ENCODE measurements around the gene SLC25A23. TPM values are rescaled to one million over a fixed set of nuclear protein-coding genes. Genes with fewer than 3 reads are reported as not detected.
A peak's percentile ranks its signal among the peaks of the same experiment; 100 is the strongest.

Gene SLC25A23
- total RNA-seq, 1 donor from 2014 or later = 116 TPM

DNA sequence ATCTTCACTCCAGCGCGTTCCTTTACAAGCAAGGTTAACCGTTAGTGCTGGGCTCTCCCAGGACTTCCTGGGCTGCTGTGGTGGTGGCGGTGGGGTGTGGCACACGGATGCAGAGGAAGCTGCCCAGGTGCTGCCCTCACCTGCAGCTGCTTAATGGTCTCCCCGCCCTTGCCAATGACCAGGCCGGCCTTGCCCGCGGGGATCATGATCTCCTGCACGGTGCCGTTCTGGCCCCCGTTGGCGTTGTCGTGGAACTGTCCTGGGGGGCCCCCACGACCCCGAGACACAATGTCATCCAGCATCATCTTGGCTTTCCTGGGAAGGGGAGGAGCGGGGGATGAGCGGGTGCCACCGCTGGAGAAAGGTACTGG lies 41.0 kb downstream of the SLC25A23 start:
- intact Hi-C loops (cut with micrococcal nuclease) = no loop called here
- no peak for DNase-seq
- Histone ChIP-seq H3K27me3 (ENCODE audit: low read depth) (no peaks in the 10 kb centered on the region), H3K4me1 (peaks cover 35% of the 10 kb centered on the region), H3K36me3 (peaks cover 77% of the 10 kb centered on the region), H3K27ac (replicated peaks) (no peak overlapping the region), H3K9me3 (replicated peaks) (no peaks in the 10 kb centered on the region), H3K4me3 (no peak overlapping the region)
- TF ChIP-seq, protein P1, sequence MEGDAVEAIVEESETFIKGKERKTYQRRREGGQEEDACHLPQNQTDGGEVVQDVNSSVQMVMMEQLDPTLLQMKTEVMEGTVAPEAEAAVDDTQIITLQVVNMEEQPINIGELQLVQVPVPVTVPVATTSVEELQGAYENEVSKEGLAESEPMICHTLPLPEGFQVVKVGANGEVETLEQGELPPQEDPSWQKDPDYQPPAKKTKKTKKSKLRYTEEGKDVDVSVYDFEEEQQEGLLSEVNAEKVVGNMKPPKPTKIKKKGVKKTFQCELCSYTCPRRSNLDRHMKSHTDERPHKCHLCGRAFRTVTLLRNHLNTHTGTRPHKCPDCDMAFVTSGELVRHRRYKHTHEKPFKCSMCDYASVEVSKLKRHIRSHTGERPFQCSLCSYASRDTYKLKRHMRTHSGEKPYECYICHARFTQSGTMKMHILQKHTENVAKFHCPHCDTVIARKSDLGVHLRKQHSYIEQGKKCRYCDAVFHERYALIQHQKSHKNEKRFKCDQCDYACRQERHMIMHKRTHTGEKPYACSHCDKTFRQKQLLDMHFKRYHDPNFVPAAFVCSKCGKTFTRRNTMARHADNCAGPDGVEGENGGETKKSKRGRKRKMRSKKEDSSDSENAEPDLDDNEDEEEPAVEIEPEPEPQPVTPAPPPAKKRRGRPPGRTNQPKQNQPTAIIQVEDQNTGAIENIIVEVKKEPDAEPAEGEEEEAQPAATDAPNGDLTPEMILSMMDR (IDR thresholded peaks at IDR 0.05; ENCODE audit: borderline replicate concordance) = no peak

DNA sequence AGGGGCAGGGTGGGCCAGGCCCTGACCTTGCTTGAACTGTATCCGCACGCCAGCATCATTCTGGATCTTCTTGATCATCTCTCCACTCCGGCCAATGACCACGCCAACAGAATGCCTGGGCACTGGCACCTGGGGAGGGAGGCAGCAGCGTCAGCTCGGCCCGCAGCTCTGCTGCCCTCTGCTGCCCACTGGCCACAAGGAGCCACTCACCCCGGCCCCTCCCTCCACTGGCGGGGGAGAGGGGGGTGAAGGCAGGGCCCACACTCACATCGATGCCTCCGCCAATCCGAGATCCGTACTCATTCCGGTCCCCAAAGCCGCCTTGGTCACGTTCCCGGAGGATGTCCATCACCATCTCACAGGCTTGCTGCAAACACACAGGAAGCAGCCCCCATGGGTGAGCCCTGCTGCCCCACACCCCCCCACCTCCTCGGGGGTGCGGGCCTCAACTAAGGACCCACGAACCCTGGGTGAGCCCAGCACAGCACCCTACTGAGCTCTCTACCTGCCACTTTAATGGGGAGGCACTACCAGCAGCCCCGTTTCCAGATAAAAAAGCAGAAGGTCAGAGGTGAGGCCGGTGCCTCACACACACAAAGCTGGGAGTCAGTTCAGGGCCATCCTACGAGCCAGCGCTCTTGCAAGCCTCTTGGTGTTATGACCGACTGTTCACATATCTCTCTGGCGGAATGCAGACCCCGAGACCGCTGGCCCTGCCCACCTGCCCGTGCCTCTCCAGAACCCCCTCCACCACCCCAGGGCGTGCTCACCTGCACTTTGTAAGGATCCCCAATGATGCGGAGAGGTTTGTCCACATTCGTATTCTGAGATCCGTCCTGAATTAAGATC lies 41.7 kb downstream of the SLC25A23 start:
- intact Hi-C loops (cut with micrococcal nuclease) = no loop called here
- Histone ChIP-seq H3K4me3 (no peak overlapping the region), H3K4me1 (peaks cover 33% of the 10 kb centered on the region), H3K9me3 (replicated peaks) (no peaks in the 10 kb centered on the region), H3K36me3 (peaks cover 77% of the 10 kb centered on the region), H3K27ac (replicated peaks) (no peak overlapping the region), H3K27me3 (ENCODE audit: low read depth) (no peaks in the 10 kb centered on the region)
- no peak for DNase-seq
- TF ChIP-seq, protein P1 (IDR thresholded peaks at IDR 0.05; ENCODE audit: borderline replicate concordance) = peak; percentile 56

DNA sequence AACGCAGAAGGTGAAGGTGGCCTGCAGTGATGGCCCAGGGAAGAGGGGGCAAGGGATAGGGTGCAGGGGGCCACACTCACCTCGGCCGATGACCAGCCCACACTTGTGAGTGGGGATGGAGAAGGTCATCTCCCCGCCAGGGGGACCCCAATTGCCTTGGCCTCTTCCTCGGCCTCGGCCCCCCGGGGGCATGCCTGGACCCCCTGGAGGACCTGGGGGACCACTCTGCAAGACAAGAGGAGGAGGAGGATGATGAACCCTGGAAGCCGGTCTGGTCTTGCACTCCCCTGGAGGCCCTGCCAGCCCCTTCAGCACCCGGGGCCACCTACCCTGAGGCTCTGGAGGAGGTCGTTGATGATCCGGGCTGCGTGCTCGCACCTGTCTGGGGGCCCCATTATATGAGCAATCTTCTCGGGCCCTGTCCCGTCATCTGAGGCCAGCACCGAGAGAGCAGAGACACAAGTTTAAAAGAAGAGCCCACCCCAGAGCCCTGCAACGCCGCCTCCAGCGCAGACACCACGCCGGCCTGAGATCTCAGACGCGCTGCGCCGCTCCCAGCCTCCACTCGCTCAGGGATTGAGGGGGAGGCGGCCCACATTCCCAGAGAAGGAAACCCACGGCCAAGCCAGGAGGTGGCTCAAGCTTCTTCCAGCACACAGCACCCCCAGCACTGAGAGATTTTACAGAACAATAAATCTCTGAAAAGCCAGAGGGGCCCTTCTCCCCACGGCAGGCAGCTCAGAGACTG lies 42.8 kb downstream of the SLC25A23 start:
- Histone ChIP-seq H3K27ac (replicated peaks) (no peak overlapping the region), H3K36me3 (peaks cover 74% of the 10 kb centered on the region), H3K27me3 (ENCODE audit: low read depth) (no peaks in the 10 kb centered on the region), H3K9me3 (replicated peaks) (no peaks in the 10 kb centered on the region), H3K4me3 (no peak overlapping the region), H3K4me1 (peaks cover 31% of the 10 kb centered on the region)
- DNase-seq = no peak
- intact Hi-C loops (cut with micrococcal nuclease) = no loop called here
- TF ChIP-seq, protein P1 (IDR thresholded peaks at IDR 0.05; ENCODE audit: borderline replicate concordance) = no peak

DNA sequence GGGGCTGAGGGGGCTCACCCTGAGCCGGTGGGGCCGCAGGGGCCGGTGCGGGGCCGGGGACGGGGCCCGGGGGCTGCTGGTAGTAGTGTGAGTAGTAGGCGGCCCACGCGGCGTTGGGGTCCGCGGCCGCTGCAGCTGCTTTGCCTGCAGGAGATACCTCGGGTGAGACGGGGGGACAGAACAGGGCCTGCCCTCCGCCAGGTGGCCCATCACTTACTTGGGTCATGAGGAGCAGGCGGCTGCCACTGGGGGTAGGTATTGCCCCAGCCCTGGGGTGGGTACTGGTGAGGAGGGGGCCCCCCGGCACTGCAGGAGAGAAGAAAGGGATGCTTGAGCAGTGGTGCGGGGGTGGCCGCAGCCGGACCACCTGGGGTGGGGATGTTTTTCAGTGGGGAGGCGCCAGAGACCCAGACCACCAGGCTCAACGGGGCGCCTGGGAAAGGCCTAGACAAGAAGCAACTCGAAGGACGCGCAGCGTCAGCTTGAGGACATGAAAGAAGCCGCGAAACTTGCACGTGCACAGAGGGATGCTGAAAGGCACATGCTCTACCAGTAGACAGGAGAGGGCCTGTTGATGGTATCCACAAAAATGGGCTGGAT lies 43.9 kb downstream of the SLC25A23 start:
- intact Hi-C loops (cut with micrococcal nuclease) = no loop called here
- Histone ChIP-seq H3K36me3 (peaks cover 67% of the 10 kb centered on the region), H3K4me1 (peaks cover 19% of the 10 kb centered on the region), H3K27ac (replicated peaks) (no peak overlapping the region), H3K4me3 (no peak overlapping the region), H3K9me3 (replicated peaks) (no peaks in the 10 kb centered on the region), H3K27me3 (ENCODE audit: low read depth) (no peaks in the 10 kb centered on the region)
- no peak for DNase-seq
- TF ChIP-seq, protein P1 (IDR thresholded peaks at IDR 0.05; ENCODE audit: borderline replicate concordance) = no peak

DNA sequence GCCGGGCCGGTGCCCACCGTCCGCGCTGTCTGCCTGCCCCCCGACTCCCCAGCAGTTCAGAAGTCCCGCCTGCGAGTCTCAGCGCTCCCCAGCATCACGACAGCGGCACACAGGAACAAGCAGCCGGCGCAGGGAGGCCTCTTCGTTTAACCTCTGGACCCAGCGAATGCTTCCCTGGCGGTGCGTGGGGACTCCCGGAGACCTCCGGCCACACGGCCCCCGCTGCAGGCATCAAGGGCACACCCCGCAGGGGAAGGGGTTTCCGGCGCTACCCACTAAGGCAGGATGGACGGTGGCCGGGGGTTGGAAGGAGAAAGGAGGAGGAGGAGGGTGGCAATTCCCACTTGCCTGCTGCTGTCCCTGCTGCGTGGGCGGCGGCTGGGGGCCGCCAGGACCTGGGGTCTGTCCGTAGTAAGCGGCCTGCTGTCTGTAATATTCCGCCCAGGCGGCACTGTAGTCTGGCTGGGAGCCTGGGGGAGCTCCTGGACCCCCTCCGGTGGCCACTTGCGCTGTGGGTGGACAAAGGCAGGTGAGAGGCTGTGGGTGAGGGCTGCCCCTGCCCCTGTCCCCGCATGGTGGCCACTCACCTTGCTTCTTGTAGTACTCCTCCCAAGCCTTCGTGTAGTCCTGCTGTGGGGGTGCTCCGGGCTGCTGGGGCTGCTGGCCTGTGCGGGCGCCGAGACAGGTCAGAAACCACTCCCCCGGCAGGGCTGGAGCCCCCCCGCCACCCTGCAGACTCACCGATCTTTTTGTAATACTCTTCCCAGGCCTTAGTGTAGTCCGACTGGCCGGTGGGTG lies 44.6 kb downstream of the SLC25A23 start:
- H3K36me3 ChIP-seq = peaks cover 60% of the 10 kb centered on the region
- peaks cover 19% of the 10 kb centered on the region for H3K4me1 ChIP-seq
- no peak overlapping the region for H3K4me3 ChIP-seq
- no peaks in the 10 kb centered on the region for H3K27me3 ChIP-seq (ENCODE audit: low read depth)
- intact Hi-C loops (cut with micrococcal nuclease) = no loop called here
- DNase-seq = no peak
- H3K27ac ChIP-seq (replicated peaks) = no peak overlapping the region
- no peaks in the 10 kb centered on the region for H3K9me3 ChIP-seq (replicated peaks)
- TF ChIP-seq, protein P1 (IDR thresholded peaks at IDR 0.05; ENCODE audit: borderline replicate concordance) = no peak

Measured in left ventricle myocardium inferior (tissue), 1 donor.